ENCODE data around the gene DNM3. TPM values are rescaled to one million over a fixed set of nuclear protein-coding genes. Genes with fewer than 3 reads are reported as not detected.

The DNM3 gene
- total and polyA plus RNA-seq, 2 of the 8 experiments (the other 6 are each of a cell fraction or from before 2014, with no cell fraction given): 2.0 to 8.5 TPM

DNA sequence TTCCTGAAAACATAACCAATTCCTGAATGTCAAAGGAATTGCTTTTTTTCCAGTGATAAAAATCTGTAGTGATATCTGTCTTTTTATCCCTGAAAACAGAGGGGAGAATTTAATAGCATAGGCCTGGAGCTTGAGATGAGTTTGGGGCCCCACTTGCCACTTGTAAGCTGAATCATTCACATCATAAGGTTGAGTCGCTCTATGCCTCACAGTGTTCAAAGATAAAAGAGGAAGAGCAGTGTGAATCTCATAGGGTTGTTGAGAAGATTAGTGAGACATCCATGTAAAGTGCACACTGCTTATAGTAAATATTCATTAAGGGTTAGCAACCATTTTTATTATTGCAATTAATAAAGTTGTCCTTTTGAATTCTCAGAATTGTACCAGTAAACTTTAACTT, 271.3 kb downstream of the DNM3 start:
- Histone ChIP-seq H3K27ac (ENCODE audit: low read depth, low read length) (no peak overlapping the region), H3K79me1 (ENCODE audit: low read depth, low read length) (no peaks in the 10 kb centered on the region), H4K20me1 (replicated peaks in 1 of 2; ENCODE audit: control insufficient read depth in 1 of 2, insufficient read depth in 2 of 2, low read length in 2 of 2) (no peaks in the 10 kb centered on the region), H3K14ac (ENCODE audit: insufficient read length) (no peak overlapping the region), H3K23me2 (ENCODE audit: low read depth, low read length) (no peaks in the 10 kb centered on the region), H3K27me3 (replicated peaks in 1 of 4; ENCODE audit: control insufficient read depth in 3 of 4, extremely low read depth in 1 of 4, insufficient read depth in 3 of 4, low read length in 3 of 4) (no peaks in the 10 kb centered on the region), H2BK20ac (ENCODE audit: low read length) (no peak overlapping the region), H3K9me3 (ENCODE audit: insufficient read depth in 2 of 2, low read depth in 1 of 2, low read length in 1 of 2) (no peaks in the 10 kb centered on the region), H3K56ac (replicated peaks; ENCODE audit: insufficient read length, low read depth, low read length) (no peak overlapping the region), H3K18ac (ENCODE audit: extremely low read depth, low read length) (no peak overlapping the region), H4K91ac (replicated peaks; ENCODE audit: insufficient read length, low read length) (no peak overlapping the region), H2BK12ac (ENCODE audit: low read depth, low read length) (no peak overlapping the region), H2BK15ac (ENCODE audit: low read length) (no peak overlapping the region), H2BK120ac (replicated peaks; ENCODE audit: low read depth, low read length) (no peak overlapping the region), H3K79me2 (ENCODE audit: control insufficient read depth in 1 of 2, insufficient read depth in 2 of 2, low read length in 2 of 2) (no peaks in the 10 kb centered on the region), H2AK5ac (ENCODE audit: low read depth, low read length) (no peak overlapping the region), H3K4me1 (replicated peaks in 1 of 4; ENCODE audit: control insufficient read depth in 3 of 4, insufficient read depth in 4 of 4, low read length in 3 of 4) (no peaks in the 10 kb centered on the region), H3K23ac (ENCODE audit: insufficient read length) (no peak overlapping the region), H2AFZ (ENCODE audit: low read length) (no peak overlapping the region), H3K4me3 (ENCODE audit: extremely low read depth in 1 of 4, insufficient read depth in 2 of 4, low read depth in 3 of 4, low read length in 4 of 4) (no peak overlapping the region), H4K8ac (ENCODE audit: extremely low read depth, insufficient read depth, low read length) (no peak overlapping the region), H2BK5ac (ENCODE audit: low read depth, low read length) (no peak overlapping the region), H3K4me2 (ENCODE audit: insufficient read depth in 1 of 2, low read depth in 2 of 2, low read length in 2 of 2) (no peak overlapping the region), H4K5ac (ENCODE audit: insufficient read length, low read depth, low read length) (no peak overlapping the region), H3K9ac (replicated peaks in 1 of 4; ENCODE audit: extremely low read depth in 1 of 4, low read depth in 3 of 4, low read length in 3 of 4) (no peak overlapping the region), H3K4ac (replicated peaks; ENCODE audit: insufficient read length, low read depth, low read length) (no peak overlapping the region), H3K36me3 (ENCODE audit: control insufficient read depth in 2 of 4, insufficient read depth in 4 of 4, low read length in 3 of 4) (no peaks in the 10 kb centered on the region)
- WGBS, 2 experiments (ENCODE audit: extremely low coverage in 1 of 2, insufficient coverage in 1 of 2, insufficient read length in 1 of 2, insufficient replicate concordance in 2 of 2, low coverage in 1 of 2, low lambda C conversion rate in 2 of 2, missing lambda C conversion rate in 1 of 2): 90% methylated on average over 1 of the region's 1 CpG; no CpG with 5 or more reads in 1 of the 2 experiments
- FAIRE-seq (no peak), DNase-seq (ENCODE audit: low read depth in 1 of 2, low spot score in 2 of 2) (no peak)
- ChIA-PET POLR2A (ENCODE audit: partially characterized antibody) (no interaction called here), CTCF (ENCODE audit: partially characterized antibody) (interaction anchor here (1.3 kb wide), 1 partner anchor 59 kb away, joined by 3 read pairs; no protein-coding TSS in a partner anchor)
- no peak for TF ChIP-seq ASH2L (IDR thresholded peaks at IDR 0.05; ENCODE audit: low read length)
- TF ChIP-seq EZH2 (IDR thresholded peaks at IDR 0.05; ENCODE audit: low read depth, low read length, severe bottlenecking): no peak
- no peak for TF ChIP-seq JUND (IDR thresholded peaks at IDR 0.05; ENCODE audit: low read length)
- no peak for TF ChIP-seq FOSL1 (IDR thresholded peaks at IDR 0.05; ENCODE audit: insufficient read depth, low read depth, low read length)
- no peak for TF ChIP-seq RNF2 (IDR thresholded peaks at IDR 0.05; ENCODE audit: borderline replicate concordance, low read depth, low read length, missing control alignments, poor library complexity, severe bottlenecking)
- no peak for TF ChIP-seq CEBPB (IDR thresholded peaks at IDR 0.05; ENCODE audit: low read depth, low read length)
- TF ChIP-seq NANOG (IDR thresholded peaks at IDR 0.05; ENCODE audit: insufficient read depth, low read depth, low read length, poor library complexity, severe bottlenecking): no peak
- TF ChIP-seq, protein P1, sequence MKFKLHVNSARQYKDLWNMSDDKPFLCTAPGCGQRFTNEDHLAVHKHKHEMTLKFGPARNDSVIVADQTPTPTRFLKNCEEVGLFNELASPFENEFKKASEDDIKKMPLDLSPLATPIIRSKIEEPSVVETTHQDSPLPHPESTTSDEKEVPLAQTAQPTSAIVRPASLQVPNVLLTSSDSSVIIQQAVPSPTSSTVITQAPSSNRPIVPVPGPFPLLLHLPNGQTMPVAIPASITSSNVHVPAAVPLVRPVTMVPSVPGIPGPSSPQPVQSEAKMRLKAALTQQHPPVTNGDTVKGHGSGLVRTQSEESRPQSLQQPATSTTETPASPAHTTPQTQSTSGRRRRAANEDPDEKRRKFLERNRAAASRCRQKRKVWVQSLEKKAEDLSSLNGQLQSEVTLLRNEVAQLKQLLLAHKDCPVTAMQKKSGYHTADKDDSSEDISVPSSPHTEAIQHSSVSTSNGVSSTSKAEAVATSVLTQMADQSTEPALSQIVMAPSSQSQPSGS (IDR thresholded peaks at IDR 0.05; ENCODE audit: low read length): no peak
- TF ChIP-seq EP300 (IDR thresholded peaks at IDR 0.05; ENCODE audit: borderline replicate concordance in 1 of 2, low read depth in 2 of 2, low read length in 2 of 2): no peak
- no peak for TF ChIP-seq GTF2F1 (IDR thresholded peaks at IDR 0.05; ENCODE audit: borderline replicate concordance, low read depth, low read length)
- no peak for TF ChIP-seq SP1 (IDR thresholded peaks at IDR 0.05; ENCODE audit: low read depth, low read length)
- no peak for TF ChIP-seq CTBP2 (IDR thresholded peaks at IDR 0.05; ENCODE audit: borderline replicate concordance, insufficient read depth, insufficient read length, low read length)

Data from H1 (cell line).